Measurements from ENCODE around the gene CSTPP1.

The CSTPP1 gene

GRCh38 chr11:47156951-47157350 lies 220.4 kb downstream of the CSTPP1 start:
- TF ChIP-seq, protein P1, sequence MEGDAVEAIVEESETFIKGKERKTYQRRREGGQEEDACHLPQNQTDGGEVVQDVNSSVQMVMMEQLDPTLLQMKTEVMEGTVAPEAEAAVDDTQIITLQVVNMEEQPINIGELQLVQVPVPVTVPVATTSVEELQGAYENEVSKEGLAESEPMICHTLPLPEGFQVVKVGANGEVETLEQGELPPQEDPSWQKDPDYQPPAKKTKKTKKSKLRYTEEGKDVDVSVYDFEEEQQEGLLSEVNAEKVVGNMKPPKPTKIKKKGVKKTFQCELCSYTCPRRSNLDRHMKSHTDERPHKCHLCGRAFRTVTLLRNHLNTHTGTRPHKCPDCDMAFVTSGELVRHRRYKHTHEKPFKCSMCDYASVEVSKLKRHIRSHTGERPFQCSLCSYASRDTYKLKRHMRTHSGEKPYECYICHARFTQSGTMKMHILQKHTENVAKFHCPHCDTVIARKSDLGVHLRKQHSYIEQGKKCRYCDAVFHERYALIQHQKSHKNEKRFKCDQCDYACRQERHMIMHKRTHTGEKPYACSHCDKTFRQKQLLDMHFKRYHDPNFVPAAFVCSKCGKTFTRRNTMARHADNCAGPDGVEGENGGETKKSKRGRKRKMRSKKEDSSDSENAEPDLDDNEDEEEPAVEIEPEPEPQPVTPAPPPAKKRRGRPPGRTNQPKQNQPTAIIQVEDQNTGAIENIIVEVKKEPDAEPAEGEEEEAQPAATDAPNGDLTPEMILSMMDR (IDR thresholded peaks at IDR 0.05; ENCODE audit: low read depth, low read length), result no peak
- no peaks in the 10 kb centered on the region for H3K27me3 ChIP-seq

GRCh38 chr11:47157805-47158204 lies 221.2 kb downstream of the CSTPP1 start:
- H3K4me3 ChIP-seq (ENCODE audit: low read depth, low read length), result no peak overlapping the region
- TF ChIP-seq, protein P1 (IDR thresholded peaks at IDR 0.05; ENCODE audit: low read depth, low read length), result no peak
- no peaks in the 10 kb centered on the region for H3K4me1 ChIP-seq
- no peaks in the 10 kb centered on the region; the same call in 1 of the 2 replicates for H3K36me3 ChIP-seq
- no peaks in the 10 kb centered on the region for H3K27me3 ChIP-seq
- no peak for DNase-seq
- H3K9me3 ChIP-seq, result no peaks in the 10 kb centered on the region

More at GRCh38 chr11:47156951-47157350, 220.4 kb downstream of the CSTPP1 start:
- H3K4me1 ChIP-seq, result no peaks in the 10 kb centered on the region
- H3K9me3 ChIP-seq, result no peaks in the 10 kb centered on the region
- DNase-seq, result no peak
- H3K36me3 ChIP-seq, result no peaks in the 10 kb centered on the region; the same call in 1 of the 2 replicates
- no peak overlapping the region for H3K4me3 ChIP-seq (ENCODE audit: low read depth, low read length)

GRCh38 chr11:47158242-47158641 lies 221.7 kb downstream of the CSTPP1 start:
- TF ChIP-seq, protein P1 (IDR thresholded peaks at IDR 0.05; ENCODE audit: low read depth, low read length), result no peak
- no peak for DNase-seq
- Histone ChIP-seq H3K4me1 (no peaks in the 10 kb centered on the region), H3K36me3 (no peaks in the 10 kb centered on the region; the same call in 1 of the 2 replicates), H3K4me3 (ENCODE audit: low read depth, low read length) (no peak overlapping the region), H3K9me3 (no peaks in the 10 kb centered on the region), H3K27me3 (no peaks in the 10 kb centered on the region)

- Histone ChIP-seq H3K27me3 (no peaks in the 10 kb centered on the region), H3K4me3 (ENCODE audit: low read depth, low read length) (no peak overlapping the region), H3K9me3 (no peaks in the 10 kb centered on the region), H3K36me3 (peaks cover 4% of the 10 kb centered on the region), H3K4me1 (no peaks in the 10 kb centered on the region)
- TF ChIP-seq, protein P1 (IDR thresholded peaks at IDR 0.05; ENCODE audit: low read depth, low read length), result no peak
- no peak for DNase-seq
These were observed 224.2 kb downstream of the CSTPP1 start for GRCh38 chr11:47160753-47161133.

- Histone ChIP-seq H3K4me1 (no peaks in the 10 kb centered on the region), H3K9me3 (no peaks in the 10 kb centered on the region), H3K36me3 (peaks cover 4% of the 10 kb centered on the region), H3K27me3 (no peaks in the 10 kb centered on the region), H3K4me3 (ENCODE audit: low read depth, low read length) (no peak overlapping the region)
- TF ChIP-seq, protein P1 (IDR thresholded peaks at IDR 0.05; ENCODE audit: low read depth, low read length), result peak; percentile 69
- peak; percentile 65 for DNase-seq
These were observed 224.7 kb downstream of the CSTPP1 start for GRCh38 chr11:47161134-47161854.

DNA sequence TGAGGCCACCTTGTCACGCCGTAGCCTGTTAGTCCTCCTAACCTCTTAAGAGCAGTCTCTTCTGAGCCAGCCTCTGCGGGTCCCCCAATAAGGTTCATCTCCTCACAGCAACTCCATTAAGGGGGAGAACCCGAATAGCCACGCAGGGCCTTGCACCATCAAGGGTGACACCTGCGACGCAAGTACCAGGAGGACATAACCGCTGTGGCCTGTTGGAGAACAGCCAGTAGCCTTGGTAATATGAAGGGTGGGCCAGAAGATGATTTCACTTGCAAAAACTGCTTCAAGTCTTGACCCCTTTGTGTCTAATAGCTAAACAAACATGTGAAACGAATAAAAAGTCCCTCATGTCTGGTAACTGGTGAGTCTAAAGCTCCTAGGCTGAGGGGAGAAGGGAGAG lies 225.3 kb downstream of the CSTPP1 start:
- H3K4me1 ChIP-seq, result no peaks in the 10 kb centered on the region
- TF ChIP-seq, protein P1 (IDR thresholded peaks at IDR 0.05; ENCODE audit: low read depth, low read length), result no peak
- no peaks in the 10 kb centered on the region for H3K27me3 ChIP-seq
- H3K36me3 ChIP-seq, result peaks cover 4% of the 10 kb centered on the region
- no peak overlapping the region for H3K4me3 ChIP-seq (ENCODE audit: low read depth, low read length)
- no peak for DNase-seq
- H3K9me3 ChIP-seq, result no peaks in the 10 kb centered on the region
